Activated CD4-positive, alpha-beta T cell treated with anti-CD3 and anti-CD28 coated beads, Interleukin-10, Interleukin-2, amounts not matched to agents 100 ng/mL and 50 ng/mL, durations not matched to agents 16 hours and 8 hours (primary cell): ENCODE data around the gene RAB30.

ENCODE experiments used
- DNase-seq: peaks from one replicate; pipeline ENCODE4 v3.0.0-alpha.2; 2020

RAB30 gene

DNA sequence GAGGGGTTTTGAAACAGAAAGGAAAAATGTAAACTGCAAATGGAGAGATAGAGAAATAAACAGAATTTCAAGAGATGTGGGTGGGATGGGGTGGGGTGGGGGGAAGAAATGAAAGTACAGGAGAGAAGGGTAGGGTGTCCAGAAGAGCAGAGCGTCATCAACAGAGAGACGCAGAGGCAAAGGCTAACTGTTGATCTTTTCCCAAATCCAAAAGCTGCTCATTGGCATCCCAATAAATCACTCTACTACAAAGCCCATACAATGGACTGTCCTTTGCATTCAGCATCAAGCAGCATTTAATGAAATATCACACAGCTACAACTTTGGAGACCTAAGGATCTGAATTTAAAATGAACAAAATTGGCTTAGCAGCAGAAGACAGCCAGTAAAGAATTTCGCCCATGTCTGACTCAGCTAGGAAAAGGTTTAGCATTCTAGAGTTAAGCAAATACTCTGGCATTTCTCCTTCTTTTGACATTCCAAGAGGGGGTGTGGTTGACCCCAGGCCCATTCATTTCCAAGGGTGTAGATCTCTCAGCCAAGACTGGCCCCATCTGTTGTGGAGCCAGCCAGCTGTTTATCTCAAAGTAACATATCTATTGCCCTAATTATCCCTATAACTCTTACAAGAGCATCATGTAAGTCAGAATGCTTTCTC lies 1.5 kb downstream of the RAB30 start:
- DNase-seq = no peak

- DNase-seq = no peak
These were observed 2.2 kb downstream of the RAB30 start for GRCh38 chr11:83069441-83070043.

DNA sequence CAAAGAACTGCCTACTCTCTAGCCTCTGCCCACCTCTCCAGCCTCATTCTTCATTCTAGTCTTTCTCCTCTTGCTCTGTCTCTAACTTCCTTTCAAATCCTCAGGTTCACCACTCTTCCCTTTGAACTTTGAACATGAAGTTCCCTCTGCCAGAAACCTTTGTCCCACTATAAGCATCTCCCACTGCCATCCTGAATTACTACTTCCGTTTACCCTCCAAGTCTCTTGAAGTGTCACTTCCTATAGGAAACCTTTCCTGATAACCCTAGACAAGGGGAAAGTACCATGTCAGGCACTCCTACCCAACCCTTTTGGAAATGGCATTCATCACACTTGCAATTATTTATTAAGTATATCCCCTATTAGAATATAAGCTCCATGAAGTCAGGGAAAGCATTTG lies 3.1 kb downstream of the RAB30 start:
- no peak for DNase-seq

DNA sequence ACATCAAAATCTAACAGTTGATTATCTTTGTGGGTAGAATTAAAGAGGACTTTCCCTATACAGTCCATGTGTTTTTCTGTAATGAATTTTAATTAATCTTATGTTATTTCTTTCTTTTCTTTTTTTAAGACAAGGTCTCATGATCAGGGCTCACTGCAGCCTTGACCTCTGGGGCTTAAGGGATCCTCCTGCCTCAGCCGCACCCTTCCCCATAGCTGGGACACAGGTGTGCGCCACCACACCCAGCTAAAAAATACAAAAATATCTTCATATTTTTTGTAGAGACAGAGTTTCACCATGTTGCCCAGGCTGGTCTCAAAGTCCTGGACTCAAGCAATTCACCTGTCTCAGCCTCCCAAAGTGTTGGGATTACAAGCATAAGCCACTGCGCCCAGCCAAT lies 7.7 kb downstream of the RAB30 start:
- DNase-seq = no peak

- peak; percentile 53 for DNase-seq
These were observed 8.5 kb downstream of the RAB30 start for GRCh38 chr11:83063073-83063754.

GRCh38 chr11:83061883-83062282 lies 9.8 kb downstream of the RAB30 start:
- peak; percentile 49 for DNase-seq

DNA sequence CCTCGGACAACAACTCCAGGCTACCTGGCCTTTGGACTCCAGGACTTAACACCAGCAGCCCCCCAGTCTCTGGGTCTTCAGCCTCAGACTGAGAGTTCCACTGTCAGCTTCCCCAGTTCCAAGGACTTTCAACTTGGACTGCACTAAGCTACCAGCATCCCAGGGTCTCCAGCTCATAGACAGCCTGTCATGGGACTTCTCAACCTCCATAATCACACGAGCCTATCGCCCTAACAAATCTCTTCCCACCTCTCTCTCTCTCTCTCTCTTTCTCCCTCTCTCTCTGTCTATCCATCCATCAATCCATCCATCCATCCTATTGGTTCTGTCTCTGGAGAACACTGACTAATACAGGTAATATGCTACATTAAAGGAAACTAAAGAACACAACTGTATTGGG lies 10.7 kb downstream of the RAB30 start:
- no peak for DNase-seq

GRCh38 chr11:83057721-83058120 lies 14.0 kb downstream of the RAB30 start:
- no peak for DNase-seq

DNA sequence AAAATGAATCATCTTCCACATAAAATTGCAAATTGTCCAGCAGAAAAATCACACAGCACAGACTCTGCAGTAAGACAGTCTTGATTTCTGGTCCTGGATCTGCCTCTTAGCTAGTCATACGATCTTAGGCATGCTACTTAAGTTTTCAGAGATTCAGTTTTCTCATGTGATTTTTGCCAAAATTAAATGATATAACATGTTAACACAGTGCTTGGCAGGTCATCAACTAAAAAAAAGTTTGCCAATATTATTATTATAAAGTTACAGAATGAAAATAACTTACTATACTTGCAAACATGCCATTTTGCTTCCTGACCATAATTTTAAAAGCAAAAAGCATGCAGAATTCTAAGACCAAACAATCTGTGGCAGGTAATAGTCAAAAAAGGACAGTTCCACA lies 15.1 kb downstream of the RAB30 start:
- DNase-seq = no peak

DNA sequence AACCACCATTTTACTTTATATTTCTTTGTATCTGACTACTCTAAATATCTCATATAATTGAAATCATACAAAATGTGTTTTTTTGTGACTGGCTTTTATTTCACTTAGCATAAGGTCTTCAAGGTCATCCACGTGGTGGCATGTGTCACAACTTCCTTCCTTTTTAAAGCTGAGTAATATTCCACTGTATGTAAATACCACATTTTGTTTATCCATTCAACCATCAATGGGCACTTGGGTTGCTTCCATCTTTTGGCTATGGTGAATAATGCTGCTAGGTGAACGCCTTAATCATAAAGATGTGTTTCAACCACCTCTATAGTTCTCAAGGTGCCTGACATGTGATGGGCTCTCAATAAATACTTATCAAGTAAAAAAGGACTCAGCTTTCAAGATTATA lies 15.5 kb downstream of the RAB30 start:
- peak; percentile 30 for DNase-seq

DNA sequence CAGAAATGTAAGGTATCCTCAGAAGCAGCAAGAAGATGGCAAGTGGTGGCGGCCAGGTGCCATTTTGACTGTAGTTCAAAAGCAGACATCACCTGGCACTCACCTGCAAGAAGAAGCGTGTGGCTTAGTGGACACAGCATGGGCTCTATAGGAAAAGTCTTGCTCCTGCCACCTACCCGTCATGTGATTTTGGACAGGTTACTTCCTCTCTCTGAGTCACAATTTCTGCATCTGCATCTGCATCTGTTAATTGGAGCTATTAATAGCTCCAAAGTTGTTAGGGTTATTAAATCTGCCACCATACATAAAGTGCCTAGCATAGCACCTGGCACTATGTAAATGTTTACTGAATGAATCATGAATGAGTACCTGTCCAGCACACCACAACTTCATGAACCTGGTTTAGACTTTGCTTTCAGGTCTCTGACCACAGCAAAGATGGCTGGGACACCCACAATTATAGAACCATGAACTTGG lies 16.8 kb downstream of the RAB30 start:
- DNase-seq = no peak

- DNase-seq = peak; percentile 41
These were observed 17.7 kb downstream of the RAB30 start for GRCh38 chr11:83054001-83054400.

DNA sequence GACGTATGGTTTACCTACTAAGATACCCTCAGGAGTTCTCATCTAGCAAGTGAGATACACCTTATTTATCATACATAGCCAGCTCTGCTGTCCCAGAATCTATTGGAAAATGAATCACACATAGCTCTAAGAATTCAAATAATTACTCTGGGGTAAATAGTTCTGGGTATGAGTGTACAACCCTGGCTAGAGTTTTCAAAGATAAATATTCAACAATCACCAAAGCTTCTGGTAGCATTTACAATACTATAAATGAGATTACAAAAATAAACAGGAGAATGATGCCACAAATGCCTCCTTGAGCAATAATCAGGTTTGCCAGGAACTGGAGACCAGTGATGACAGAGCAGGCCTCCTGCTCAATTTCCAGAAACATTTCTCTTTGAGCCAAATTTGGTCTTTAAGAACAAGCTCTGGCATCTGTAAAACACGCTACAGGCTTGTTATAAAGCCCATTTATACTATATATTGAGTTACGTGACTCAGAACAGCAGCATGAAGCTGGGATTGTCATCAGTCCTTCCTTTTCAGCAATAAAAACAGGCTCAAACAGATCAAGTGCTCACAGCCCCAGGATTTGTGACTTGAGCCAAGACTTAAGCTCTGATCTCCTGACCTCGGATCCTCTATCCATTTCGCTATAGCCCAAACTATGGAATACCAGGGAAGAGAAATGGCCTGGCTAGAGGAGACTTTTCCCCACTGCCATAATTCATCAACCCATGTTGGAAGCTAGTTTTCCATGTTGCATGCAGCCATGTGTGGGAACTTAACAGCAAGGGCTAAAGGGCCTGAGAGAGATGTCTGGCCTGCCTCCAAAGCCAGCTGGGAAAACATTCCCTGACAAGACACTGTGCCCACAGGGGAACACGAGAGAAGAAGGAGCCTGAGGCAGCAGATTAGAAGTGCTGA lies 19.7 kb downstream of the RAB30 start:
- DNase-seq = peak; percentile 43

- DNase-seq = no peak
These were observed 24.0 kb downstream of the RAB30 start for GRCh38 chr11:83047515-83048225.

DNA sequence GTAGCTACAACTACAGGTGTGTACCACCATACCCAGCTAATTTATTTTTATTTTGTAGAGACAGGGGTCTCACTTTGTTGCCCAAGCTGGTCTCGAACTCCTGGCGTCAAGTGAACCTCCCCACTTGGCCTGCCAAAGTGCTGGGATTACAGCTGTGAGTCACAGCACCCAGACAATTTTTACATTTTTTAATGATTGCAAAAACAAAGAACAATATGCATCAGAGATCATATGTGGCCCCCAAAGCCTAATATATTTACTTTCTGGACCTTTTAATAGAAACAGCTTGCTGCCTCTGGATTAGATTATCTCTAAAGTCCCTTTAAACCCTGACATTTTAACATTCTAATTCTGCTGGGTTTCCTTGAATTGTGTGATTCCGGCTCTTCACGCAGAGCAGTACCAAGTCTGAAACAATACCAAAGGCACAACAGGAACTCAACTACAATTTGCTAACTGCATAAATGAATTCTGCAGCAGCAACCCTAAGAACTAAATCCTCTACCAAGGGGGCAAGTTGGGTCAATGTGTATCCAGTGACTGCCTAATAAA lies 25.0 kb downstream of the RAB30 start:
- no peak for DNase-seq

DNA sequence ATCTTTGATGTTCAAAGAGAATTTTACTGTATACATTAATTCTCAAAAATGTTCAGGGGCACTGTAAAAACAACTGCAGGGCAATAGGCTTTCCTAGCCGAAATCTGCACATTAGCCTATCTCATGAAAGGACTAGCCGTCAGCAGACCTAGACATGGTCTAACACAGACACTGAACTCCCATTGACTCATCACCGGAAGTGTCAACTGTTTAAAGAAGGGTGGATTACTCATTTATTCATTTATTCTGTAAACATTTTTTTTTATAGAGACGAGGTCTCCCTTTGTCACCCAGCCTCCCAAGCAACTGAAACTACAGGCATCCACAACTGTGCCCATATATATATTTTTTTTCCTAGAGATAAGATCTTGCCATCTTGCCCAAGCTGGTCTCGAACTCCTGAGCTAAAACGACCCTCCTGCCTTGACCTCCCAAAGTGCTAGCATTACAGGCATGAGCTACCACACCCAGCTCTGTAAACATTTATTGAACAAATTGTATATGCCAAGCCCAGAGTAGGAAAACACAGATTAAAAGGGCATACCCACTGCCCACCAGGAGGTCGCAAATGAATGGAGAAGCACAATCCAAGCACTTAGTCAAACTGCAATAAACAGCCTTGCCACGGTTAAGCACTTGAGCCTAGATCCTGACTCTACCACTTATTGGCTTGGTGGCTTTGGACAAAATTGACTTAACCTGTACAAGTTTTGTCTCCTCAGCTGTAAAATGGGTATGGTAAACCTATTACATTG lies 26.6 kb downstream of the RAB30 start:
- DNase-seq = peak; percentile 61

GRCh38 chr11:83042964-83043711 lies 28.6 kb downstream of the RAB30 start:
- no peak for DNase-seq

DNA sequence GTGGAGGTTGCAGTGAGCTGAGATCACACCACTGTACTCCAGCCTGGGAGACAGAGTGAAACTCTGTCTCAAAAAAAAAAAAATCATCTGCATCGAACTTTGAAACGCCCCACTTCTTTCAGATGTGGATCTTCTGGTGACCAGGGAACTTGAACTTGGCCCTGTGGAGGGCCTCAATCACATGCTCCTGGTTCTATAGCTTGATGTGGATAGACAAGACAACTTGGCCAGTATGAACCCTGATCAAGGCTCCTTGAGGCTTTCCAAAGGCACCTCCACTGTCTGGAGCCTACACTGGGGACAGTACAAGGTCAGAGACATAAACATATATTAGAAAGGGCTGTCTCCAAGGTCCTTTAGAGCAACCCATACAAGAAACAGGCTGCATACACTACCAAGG lies 30.6 kb downstream of the RAB30 start:
- no peak for DNase-seq

GRCh38 chr11:83039566-83039965 lies 32.1 kb downstream of the RAB30 start:
- DNase-seq = no peak

DNA sequence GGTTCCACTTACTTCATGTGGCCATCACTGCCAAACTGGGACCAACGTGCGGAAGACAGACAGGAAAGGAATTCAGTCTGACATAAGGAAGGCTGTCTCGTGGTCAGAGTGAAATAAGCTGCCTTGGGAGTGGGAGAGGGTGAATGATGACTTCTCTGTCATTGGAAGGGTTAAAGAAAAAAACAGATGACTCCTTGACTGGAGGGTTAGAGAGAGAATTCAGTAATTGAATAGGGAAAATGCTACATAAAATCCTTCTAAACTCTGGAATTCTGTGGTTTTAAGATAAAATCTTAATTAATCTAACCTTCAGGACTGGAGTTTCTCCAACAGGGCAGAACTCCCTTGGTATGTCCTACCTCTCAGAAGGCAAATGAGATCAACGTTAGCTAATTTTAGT lies 33.8 kb downstream of the RAB30 start:
- no peak for DNase-seq

GRCh38 chr11:83036701-83037100 lies 35.0 kb downstream of the RAB30 start:
- DNase-seq = no peak
